ENCODE data around the gene RIGI. TPM values are rescaled to one million over a fixed set of nuclear protein-coding genes. Genes with fewer than 3 reads are reported as not detected.
"Not testable (repeated sequence)": the region's sequence is repeated elsewhere in the genome, so short reads cannot be mapped to it uniquely, and the experiment has no call there.

RIGI gene
- total RNA-seq, 1 donor from 2014 or later, result 11.1 TPM

GRCh38 chr9:32526707-32527048 is 682 bp upstream of the RIGI start:
- no peak for DNase-seq (ENCODE audit: low read depth in 2 of 2)

GRCh38 chr9:32525709-32526030 is 326 bp downstream of the RIGI start:
- DNase-seq (ENCODE audit: low read depth in 2 of 2), result no peak

GRCh38 chr9:32524892-32525708 is 896 bp downstream of the RIGI start:
- DNase-seq (ENCODE audit: low read depth in 2 of 2), result peak; percentile 12 to 40

GRCh38 chr9:32524558-32524891 is 1.5 kb downstream of the RIGI start:
- not testable (repeated sequence) for DNase-seq (ENCODE audit: low read depth in 2 of 2)

- DNase-seq (ENCODE audit: low read depth in 2 of 2), result no peak
These were observed 2.1 kb downstream of the RIGI start for GRCh38 chr9:32523910-32524309.

- no peak for DNase-seq (ENCODE audit: low read depth in 2 of 2)
These were observed 7.7 kb downstream of the RIGI start for GRCh38 chr9:32518276-32518675.

GRCh38 chr9:32516241-32516640 is 9.8 kb downstream of the RIGI start:
- DNase-seq (ENCODE audit: low read depth in 2 of 2), result no peak

- no peak for DNase-seq (ENCODE audit: low read depth in 2 of 2)
These were observed 17.3 kb downstream of the RIGI start for GRCh38 chr9:32508728-32509127.

- DNase-seq (ENCODE audit: low read depth in 2 of 2), result no peak
These were observed 23.0 kb downstream of the RIGI start for GRCh38 chr9:32503008-32503407.

- peak; percentile 18 to 96 for DNase-seq (ENCODE audit: low read depth in 2 of 2)
These were observed 23.5 kb downstream of the RIGI start for GRCh38 chr9:32502464-32502863.

GRCh38 chr9:32501868-32502267 is 24.1 kb downstream of the RIGI start:
- no peak for DNase-seq (ENCODE audit: low read depth in 2 of 2)

- DNase-seq (ENCODE audit: low read depth in 2 of 2), result peak in 1 of 2 donors; percentile 69
These were observed 25.2 kb downstream of the RIGI start for GRCh38 chr9:32500768-32501167.

- no peak for DNase-seq (ENCODE audit: low read depth in 2 of 2)
These were observed 28.1 kb downstream of the RIGI start for GRCh38 chr9:32497921-32498320.

GRCh38 chr9:32490601-32491000 is 35.4 kb downstream of the RIGI start:
- no peak for DNase-seq (ENCODE audit: low read depth in 2 of 2)

GRCh38 chr9:32487981-32488380 is 38.0 kb downstream of the RIGI start:
- DNase-seq (ENCODE audit: low read depth in 2 of 2), result no peak

- DNase-seq (ENCODE audit: low read depth in 2 of 2), result peak in 1 of 2 donors; percentile 28
These were observed 39.0 kb downstream of the RIGI start for GRCh38 chr9:32486839-32487562.

GRCh38 chr9:32483343-32483742 is 42.7 kb downstream of the RIGI start:
- DNase-seq (ENCODE audit: low read depth in 2 of 2), result no peak

Other genes with a start within 250 kb of the RIGI start
- gene ACO1, start 141.6 kb downstream of the RIGI start, total RNA-seq, result 21.8 and 28.4 TPM in 2 replicates
- gene SMIM27, start 26.1 kb upstream of the RIGI start, total RNA-seq, result 3.9 and 6.2 TPM in 2 replicates
- 21.1 and 30.6 TPM in 2 replicates for gene TOPORS, start 26.4 kb upstream of the RIGI start, total RNA-seq
- 33.3 and 34.1 TPM in 2 replicates for gene NDUFB6, start 47.0 kb upstream of the RIGI start, total RNA-seq
- gene TAF1L, start 109.5 kb upstream of the RIGI start, total RNA-seq, result under 0.01 TPM in 1 of 2 replicates, not detected in the other